Measurements from ENCODE around the gene TENM3. TPM values are rescaled to one million over a fixed set of nuclear protein-coding genes. Genes with fewer than 3 reads are reported as not detected.

The TENM3 gene
- total and polyA plus RNA-seq, 2 of the 8 experiments (the other 6 are each of a cell fraction or from before 2014, with no cell fraction given): 36.9 to 69.3 TPM

- H2BK12ac ChIP-seq (ENCODE audit: low read depth, low read length): no peak overlapping the region
- no peak overlapping the region for H3K56ac ChIP-seq (replicated peaks; ENCODE audit: insufficient read length, low read depth, low read length)
- H4K20me1 ChIP-seq (replicated peaks in 1 of 2; ENCODE audit: control insufficient read depth in 1 of 2, insufficient read depth in 2 of 2, low read length in 2 of 2): no peaks in the 10 kb centered on the region
- no peak overlapping the region for H4K8ac ChIP-seq (ENCODE audit: extremely low read depth, insufficient read depth, low read length)
- no peak for DNase-seq (ENCODE audit: low read depth in 1 of 2, low spot score in 2 of 2)
- no peak overlapping the region for H3K18ac ChIP-seq (ENCODE audit: extremely low read depth, low read length)
- H3K4me1 ChIP-seq (replicated peaks in 1 of 4; ENCODE audit: control insufficient read depth in 3 of 4, insufficient read depth in 4 of 4, low read length in 3 of 4): peaks cover 0 to 8% (median 3%) of the 10 kb centered on the region in 4 experiments; a peak in 5 of 7 replicates
- no peak overlapping the region for H3K14ac ChIP-seq (ENCODE audit: insufficient read length)
- WGBS, 2 experiments (ENCODE audit: extremely low coverage in 1 of 2, insufficient coverage in 1 of 2, insufficient read length in 1 of 2, insufficient replicate concordance in 2 of 2, low coverage in 1 of 2, low lambda C conversion rate in 2 of 2, missing lambda C conversion rate in 1 of 2): 88% methylated on average over 5 of the region's 5 CpGs; no CpG with 5 or more reads in 1 of the 2 experiments
- no peak for FAIRE-seq
- H2BK15ac ChIP-seq (ENCODE audit: low read length): no peak overlapping the region
- H4K5ac ChIP-seq (ENCODE audit: insufficient read length, low read depth, low read length): no peak overlapping the region
- H3K4ac ChIP-seq (replicated peaks; ENCODE audit: insufficient read length, low read depth, low read length): no peak overlapping the region
- ChIA-PET CTCF (ENCODE audit: partially characterized antibody) (no interaction called here), POLR2A (ENCODE audit: partially characterized antibody) (no interaction called here)
- no peaks in the 10 kb centered on the region for H3K79me1 ChIP-seq (ENCODE audit: low read depth, low read length)
- no peak overlapping the region for H4K91ac ChIP-seq (replicated peaks; ENCODE audit: insufficient read length, low read length)
- H3K36me3 ChIP-seq (ENCODE audit: control insufficient read depth in 2 of 4, insufficient read depth in 4 of 4, low read length in 3 of 4): no peaks in the 10 kb centered on the region
- no peaks in the 10 kb centered on the region for H3K23me2 ChIP-seq (ENCODE audit: low read depth, low read length)
- no peak overlapping the region for H3K9ac ChIP-seq (replicated peaks in 1 of 4; ENCODE audit: extremely low read depth in 1 of 4, low read depth in 3 of 4, low read length in 3 of 4)
- H3K27me3 ChIP-seq (replicated peaks in 1 of 4; ENCODE audit: control insufficient read depth in 3 of 4, extremely low read depth in 1 of 4, insufficient read depth in 3 of 4, low read length in 3 of 4): no peaks in the 10 kb centered on the region
- no peak overlapping the region for H3K27ac ChIP-seq (ENCODE audit: low read depth, low read length)
- no peak overlapping the region for H3K4me2 ChIP-seq (ENCODE audit: insufficient read depth in 1 of 2, low read depth in 2 of 2, low read length in 2 of 2)
- H2BK5ac ChIP-seq (ENCODE audit: low read depth, low read length): no peak overlapping the region
- no peak overlapping the region for H2AK5ac ChIP-seq (ENCODE audit: low read depth, low read length)
- H2AFZ ChIP-seq (ENCODE audit: low read length): no peak overlapping the region
- no peak overlapping the region for H2BK20ac ChIP-seq (ENCODE audit: low read length)
- H3K9me3 ChIP-seq (ENCODE audit: insufficient read depth in 2 of 2, low read depth in 1 of 2, low read length in 1 of 2): no peaks in the 10 kb centered on the region
- H3K23ac ChIP-seq (ENCODE audit: insufficient read length): no peak overlapping the region
- H2BK120ac ChIP-seq (replicated peaks; ENCODE audit: low read depth, low read length): no peak overlapping the region
- H3K79me2 ChIP-seq (ENCODE audit: control insufficient read depth in 1 of 2, insufficient read depth in 2 of 2, low read length in 2 of 2): no peaks in the 10 kb centered on the region
- H3K4me3 ChIP-seq (ENCODE audit: extremely low read depth in 1 of 4, insufficient read depth in 2 of 4, low read depth in 3 of 4, low read length in 4 of 4): no peak overlapping the region
- TF ChIP-seq SIRT6 (IDR thresholded peaks at IDR 0.05; ENCODE audit: low read length): no peak
- TF ChIP-seq NRF1 (IDR thresholded peaks at IDR 0.05; ENCODE audit: low read depth, low read length): no peak
- no peak for TF ChIP-seq KDM1A (IDR thresholded peaks at IDR 0.05; ENCODE audit: borderline replicate concordance, low read length)
- TF ChIP-seq PHF8 (conservative IDR thresholded peaks at IDR 0.05; ENCODE audit: low read depth, low read length): no peak
- no peak for TF ChIP-seq POLR2AphosphoS5 (IDR thresholded peaks at IDR 0.05; ENCODE audit: low read depth, low read length)
- no peak for TF ChIP-seq GABPA (IDR thresholded peaks at IDR 0.05; ENCODE audit: borderline replicate concordance, insufficient read depth, low read length)
- TF ChIP-seq RAD21 (IDR thresholded peaks at IDR 0.05 in 1 of 2, conservative IDR thresholded peaks at IDR 0.05 in 1 of 2; ENCODE audit: low read depth in 2 of 2, low read length in 2 of 2): no peak
- TF ChIP-seq BACH1 (IDR thresholded peaks at IDR 0.05; ENCODE audit: low read length): no peak
- TF ChIP-seq SRF (IDR thresholded peaks at IDR 0.05; ENCODE audit: low read depth, low read length): no peak
- no peak for TF ChIP-seq BRCA1 (IDR thresholded peaks at IDR 0.05; ENCODE audit: low read depth, low read length)
- TF ChIP-seq HDAC2 (IDR thresholded peaks at IDR 0.05; ENCODE audit: borderline replicate concordance in 1 of 2, low read depth in 2 of 2, low read length in 2 of 2): no peak
- TF ChIP-seq CREB1 (IDR thresholded peaks at IDR 0.05): no peak
- no peak for TF ChIP-seq KDM4A (IDR thresholded peaks at IDR 0.05; ENCODE audit: low read depth, low read length, severe bottlenecking)
- TF ChIP-seq SP1 (IDR thresholded peaks at IDR 0.05; ENCODE audit: low read depth, low read length): no peak
- TF ChIP-seq MAX (IDR thresholded peaks at IDR 0.05): no peak
Measured at GRCh38 chr4:182348779-182349326, 105.7 kb downstream of the TENM3 start.
